CD14-positive monocyte (primary cell): ENCODE measurements around the gene OR2AT4. TPM values are rescaled to one million over a fixed set of nuclear protein-coding genes. Genes with fewer than 3 reads are reported as not detected.
A peak's percentile ranks its signal among the peaks of the same experiment; 100 is the strongest.

ENCODE experiments used
- DNase-seq, 3 donors: peaks; one replicate each; pipeline ENCODE4 v3.0.0-alpha.2; 2011 to 2022
- H2AFZ ChIP-seq: 2 replicates; pipeline ENCODE4 v1.6.0; 2012; ENCODE audit warnings: mild to moderate bottlenecking, low read depth, low read length, inconsistent platforms; ENCODE audit not compliant: insufficient read depth, poor library complexity, severe bottlenecking
- H3K27ac ChIP-seq, 2 donors: 1 replicate in 1 of 2; 2 replicates in 1 of 2; pipeline ENCODE4 v1.5.1; 2012 to 2013; ENCODE audit warnings: low read length in 2 of 2, control low read depth in 1 of 2, inconsistent platforms in 1 of 2, low read depth in 1 of 2, mild to moderate bottlenecking in 1 of 2
- H3K27me3 ChIP-seq, 2 donors: one replicate each; pipeline versions ENCODE4 v1.6.0 to v1.6.1; 2011 to 2013; ENCODE audit warnings: low read length in 2 of 2; ENCODE audit not compliant: control insufficient read depth in 2 of 2, insufficient read depth in 2 of 2
- H3K36me3 ChIP-seq, 2 donors: replicated peaks in 1 of 2; 1 replicate in 1 of 2; 2 replicates in 1 of 2; pipeline versions ENCODE4 v1.5.1 to v1.6.1; 2012 to 2013; ENCODE audit warnings: low read length in 2 of 2, control low read depth in 1 of 2, inconsistent platforms in 1 of 2, mild to moderate bottlenecking in 1 of 2; ENCODE audit not compliant: insufficient read depth in 2 of 2, control insufficient read depth in 1 of 2
- H3K4me1 ChIP-seq, 2 donors: 1 replicate in 1 of 2; 2 replicates in 1 of 2; pipeline versions ENCODE4 v1.5.1 to v1.6.1; 2012 to 2013; ENCODE audit warnings: low read length in 2 of 2, control low read depth in 1 of 2, inconsistent platforms in 1 of 2, mild to moderate bottlenecking in 1 of 2, moderate library complexity in 1 of 2; ENCODE audit not compliant: insufficient read depth in 2 of 2, control insufficient read depth in 1 of 2
- H3K4me2 ChIP-seq: replicated peaks from 2 replicates; pipeline ENCODE3; 2012; ENCODE audit warnings: low read length, moderate library complexity, mild to moderate bottlenecking; ENCODE audit not compliant: poor library complexity, severe bottlenecking; ENCODE audit errors: extremely low read depth
- H3K4me3 ChIP-seq, 3 experiments: fragments of 200-600 bp in 1 of 3; sonication (generic) in 1 of 3; replicated peaks in 1 of 3; 1 replicate in 2 of 3; 2 replicates in 1 of 3; pipeline ENCODE4 v1.5.1; 2011 to 2013; ENCODE audit warnings: low read length in 3 of 3, mild to moderate bottlenecking in 3 of 3, control low read depth in 2 of 3, low read depth in 2 of 3, inconsistent platforms in 1 of 3, moderate library complexity in 1 of 3
- H3K79me2 ChIP-seq: 2 replicates; pipeline ENCODE4 v1.6.0; 2012; ENCODE audit warnings: mild to moderate bottlenecking, control low read depth, inconsistent platforms, low read length, moderate library complexity; ENCODE audit not compliant: insufficient read depth
- H3K9ac ChIP-seq: 2 replicates; pipeline ENCODE4 v1.6.0; 2017; ENCODE audit warnings: low read length, mild to moderate bottlenecking; ENCODE audit not compliant: insufficient read depth, poor library complexity, severe bottlenecking
- H3K9me3 ChIP-seq, 2 donors: replicated peaks in 1 of 2; 1 replicate in 1 of 2; 2 replicates in 1 of 2; pipeline versions ENCODE4 v1.5.1 to v1.6.1; 2012 to 2013; ENCODE audit warnings: low read length in 2 of 2, control low read depth in 1 of 2; ENCODE audit not compliant: control insufficient read depth in 1 of 2, insufficient read depth in 1 of 2
- H4K20me1 ChIP-seq: 2 replicates; pipeline ENCODE4 v1.6.0; 2012; ENCODE audit warnings: mild to moderate bottlenecking, low read length, control low read depth, moderate library complexity; ENCODE audit not compliant: insufficient read depth
- H3K27ac Mint-ChIP-seq, 7 donors: one replicate each; pipeline ENCODE4 v1.8.0; 2020; ENCODE audit warnings: mild to moderate bottlenecking in 7 of 7, mixed read lengths in 7 of 7, moderate library complexity in 6 of 7, inconsistent platforms in 2 of 7
- H3K27me3 Mint-ChIP-seq, 3 donors: one replicate each; pipeline ENCODE4 v1.8.0; 2021 to 2022; ENCODE audit warnings: low read depth in 3 of 3, mild to moderate bottlenecking in 3 of 3, mixed read lengths in 3 of 3, moderate library complexity in 3 of 3, inconsistent platforms in 1 of 3
- H3K36me3 Mint-ChIP-seq, 2 donors: one replicate each; pipeline ENCODE4 v1.8.0; 2020; ENCODE audit warnings: mixed read lengths in 2 of 2, inconsistent platforms in 1 of 2, mild to moderate bottlenecking in 1 of 2
- H3K4me1 Mint-ChIP-seq: one replicate; pipeline ENCODE4 v1.8.0; 2020; ENCODE audit warnings: mild to moderate bottlenecking, mixed read lengths
- H3K4me3 Mint-ChIP-seq, 2 donors: one replicate each; pipeline ENCODE4 v1.8.0; 2020; ENCODE audit warnings: mild to moderate bottlenecking in 2 of 2, mixed read lengths in 2 of 2, moderate library complexity in 1 of 2
- H3K9me3 Mint-ChIP-seq, 7 donors: one replicate each; pipeline ENCODE4 v1.8.0; 2020 to 2022; ENCODE audit warnings: mixed read lengths in 7 of 7, mild to moderate bottlenecking in 6 of 7, moderate library complexity in 6 of 7, inconsistent platforms in 2 of 7
- CTCF ChIP-seq: fragments of 200-600 bp; IDR thresholded peaks from one replicate; pipeline ENCODE4 v1.8.0; 2022; ENCODE audit warnings: antibody characterized with exemption, mild to moderate bottlenecking
- WGBS: methylation state at CpG from one replicate; pipeline ENCODE4 v1.1.5; 2013; ENCODE audit warnings: missing lambda C conversion rate; ENCODE audit not compliant: insufficient coverage; 5-methylcytosine and 5-hydroxymethylcytosine counted together
- intact Hi-C, 2 donors: fragments of 100-400 bp; cut with micrococcal nuclease; formaldehyde crosslinking; loops; one replicate each; pipeline versions ENCODE4 v1.15.0 to v1.15.1; 2023
- polyA plus RNA-seq, 3 donors: library from polyadenylated mRNA; depleted of rRNA in 1 of 3; unstranded in 2 of 3; stranded (reverse) in 1 of 3; fragments of 300-500 nt in 2 of 3; fragments of >200 nt in 1 of 3; fragmentation: Illumina TruSeq in 2 of 3; gene quantifications; 1 replicate in 2 of 3; 2 replicates in 1 of 3; pipeline ENCODE4 v1.2.3, GENCODE V29; 2012 to 2021

Gene OR2AT4
- polyA plus RNA-seq, 3 donors = not detected

GRCh38 chr11:75141166-75141565, 44.5 kb upstream of the OR2AT4 start:
- Mint-ChIP-seq H3K4me1 (peaks cover 26% of the 10 kb centered on the region), H3K9me3 (peaks cover 0 to 2% (median 0%) of the 10 kb centered on the region in 7 donors), H3K36me3 (no peaks in the 10 kb centered on the region), H3K4me3 (no peak overlapping the region), H3K27me3 (peaks cover 11 to 13% (median 12%) of the 10 kb centered on the region in 3 donors), H3K27ac (peak overlapping the region in 1 of 7 donors; percentile 2)
- no peaks in the 10 kb centered on the region for H3K79me2 ChIP-seq
- no peaks in the 10 kb centered on the region for H3K36me3 ChIP-seq
- peaks cover 22 to 23% of the 10 kb centered on the region in 2 donors for H3K4me1 ChIP-seq
- intact Hi-C loops = loop anchor here in 1 of 2 donors (5.0 kb wide), 1 partner anchor 106 kb away; no protein-coding TSS in a partner anchor
- no peak overlapping the region for H3K4me2 ChIP-seq
- no peak overlapping the region for H3K4me3 ChIP-seq
- no peak overlapping the region for H3K27ac ChIP-seq
- H3K9ac ChIP-seq = no peak overlapping the region
- no peak for DNase-seq
- H4K20me1 ChIP-seq = no peaks in the 10 kb centered on the region
- 67% methylated on average over 6 of the region's 6 CpGs for whole genome bisulfite sequencing
- no peak for TF ChIP-seq CTCF
- no peaks in the 10 kb centered on the region for H3K27me3 ChIP-seq
- no peak overlapping the region for H2AFZ ChIP-seq
- H3K9me3 ChIP-seq = no peaks in the 10 kb centered on the region

GRCh38 chr11:75140269-75141138, 43.8 kb upstream of the OR2AT4 start:
- Histone ChIP-seq H3K9ac (no peak overlapping the region), H3K36me3 (no peaks in the 10 kb centered on the region), H3K9me3 (no peaks in the 10 kb centered on the region), H3K4me1 (peaks cover 22 to 23% of the 10 kb centered on the region in 2 donors), H4K20me1 (no peaks in the 10 kb centered on the region), H3K79me2 (no peaks in the 10 kb centered on the region), H2AFZ (no peak overlapping the region), H3K4me3 (no peak overlapping the region), H3K27me3 (no peaks in the 10 kb centered on the region), H3K4me2 (no peak overlapping the region), H3K27ac (no peak overlapping the region)
- Mint-ChIP-seq H3K4me3 (peak overlapping the region in 1 of 2 donors; percentile 37), H3K36me3 (no peaks in the 10 kb centered on the region), H3K9me3 (peaks cover 0 to 2% (median 0%) of the 10 kb centered on the region in 7 donors), H3K27ac (no peak overlapping the region), H3K4me1 (peaks cover 26% of the 10 kb centered on the region), H3K27me3 (peaks cover 12 to 14% (median 13%) of the 10 kb centered on the region in 3 donors)
- peak; percentile 96 for TF ChIP-seq CTCF
- intact Hi-C loops = loop anchor here (1.0 to 5.0 kb wide), 2 partner anchors 65 to 107 kb away; no protein-coding TSS in a partner anchor
- WGBS = 85% methylated on average over 6 of the region's 22 CpGs
- peak; percentile 40 to 56 (median 47) for DNase-seq
